Naive thymus-derived CD4-positive, alpha-beta T cell (primary cell): ENCODE data around the gene ACADL. TPM values are rescaled to one million over a fixed set of nuclear protein-coding genes. Genes with fewer than 3 reads are reported as not detected.

ENCODE experiments used
- ATAC-seq: fragments of 150-1000 bp; cut with Tn5 transposase; 2 replicates; pipeline ENCODE4 v1.10.0; 2021; ENCODE audit warnings: mild to moderate bottlenecking, moderate library complexity
- CTCF ChIA-PET: fragments of 350-600 bp; sonication (Branson Sonifier 250); formaldehyde crosslinking; loops from one replicate; lab custom pipeline; 2021; ENCODE audit warnings: antibody characterized with exemption; lab: Charles Lee
- POLR2A ChIA-PET: fragments of 350-600 bp; sonication (Branson Sonifier 250); formaldehyde crosslinking; loops from one replicate; lab custom pipeline; 2021; ENCODE audit warnings: antibody characterized with exemption, inconsistent platforms; lab: Charles Lee
- DNase-seq, 9 donors: peaks; one replicate each; pipeline versions ENCODE4 v3.0.0 to v3.0.0-alpha.2; 2020 to 2022; ENCODE audit warnings: mixed read lengths in 1 of 9
- H3K27ac ChIP-seq: one replicate; pipeline ENCODE4 v1.7.0; 2013; ENCODE audit warnings: mild to moderate bottlenecking, low read depth, low read length, moderate library complexity
- H3K27me3 ChIP-seq, 2 donors: one replicate each; pipeline ENCODE4 v1.7.0; 2013; ENCODE audit warnings: low read length in 2 of 2, mild to moderate bottlenecking in 2 of 2, moderate library complexity in 2 of 2; ENCODE audit not compliant: control insufficient read depth in 2 of 2, insufficient read depth in 2 of 2
- H3K36me3 ChIP-seq, 3 experiments: 1 replicate in 2 of 3; 2 replicates in 1 of 3; pipeline ENCODE4 v1.7.0; 2013; ENCODE audit warnings: low read length in 3 of 3, mild to moderate bottlenecking in 3 of 3, moderate library complexity in 1 of 3; ENCODE audit not compliant: insufficient read depth in 3 of 3, control insufficient read depth in 2 of 3
- H3K4me1 ChIP-seq, 2 donors: one replicate each; pipeline ENCODE4 v1.7.0; 2013; ENCODE audit warnings: low read length in 2 of 2, mild to moderate bottlenecking in 2 of 2, moderate library complexity in 1 of 2; ENCODE audit not compliant: control insufficient read depth in 2 of 2, insufficient read depth in 2 of 2
- H3K4me3 ChIP-seq: 2 replicates; pipeline ENCODE4 v1.7.0; 2013; ENCODE audit warnings: mild to moderate bottlenecking, low read length
- H3K9me3 ChIP-seq, 3 experiments: 1 replicate in 2 of 3; 2 replicates in 1 of 3; pipeline ENCODE4 v1.7.0; 2013; ENCODE audit warnings: low read length in 3 of 3; ENCODE audit not compliant: control insufficient read depth in 2 of 3
- H3K27ac Mint-ChIP-seq, 9 donors: one replicate each; pipeline ENCODE4 v1.8.0; 2020 to 2022; ENCODE audit warnings: mixed read lengths in 9 of 9, mild to moderate bottlenecking in 8 of 9, moderate library complexity in 5 of 9, inconsistent platforms in 2 of 9
- H3K27me3 Mint-ChIP-seq, 5 donors: one replicate each; pipeline ENCODE4 v1.8.0; 2021 to 2022; ENCODE audit warnings: mixed read lengths in 5 of 5, mild to moderate bottlenecking in 1 of 5
- H3K36me3 Mint-ChIP-seq, 5 donors: one replicate each; pipeline ENCODE4 v1.8.0; 2020 to 2022; ENCODE audit warnings: mixed read lengths in 5 of 5, mild to moderate bottlenecking in 3 of 5, inconsistent platforms in 1 of 5
- H3K4me1 Mint-ChIP-seq, 7 donors: one replicate each; pipeline ENCODE4 v1.8.0; 2020 to 2022; ENCODE audit warnings: mixed read lengths in 7 of 7, mild to moderate bottlenecking in 3 of 7, inconsistent platforms in 1 of 7
- H3K4me3 Mint-ChIP-seq, 10 donors: one replicate each; pipeline ENCODE4 v1.8.0; 2020 to 2022; ENCODE audit warnings: mild to moderate bottlenecking in 10 of 10, mixed read lengths in 10 of 10, moderate library complexity in 6 of 10, inconsistent platforms in 2 of 10
- H3K9me3 Mint-ChIP-seq, 11 donors: one replicate each; pipeline ENCODE4 v1.8.0; 2020 to 2022; ENCODE audit warnings: mixed read lengths in 11 of 11, mild to moderate bottlenecking in 4 of 11, inconsistent platforms in 1 of 11, moderate library complexity in 1 of 11
- intact Hi-C, 2 donors: fragments of 100-400 bp; cut with micrococcal nuclease; formaldehyde crosslinking; loops; one replicate each; pipeline ENCODE4 v1.15.1; 2023
- polyA plus RNA-seq, 2 donors: library from polyadenylated mRNA; unstranded; fragments of 300-500 nt; fragmentation: Illumina TruSeq; gene quantifications; one replicate each; pipeline ENCODE4 v1.2.3, GENCODE V29; 2021
- total RNA-seq, 6 experiments: library from RNA in 5 of 6; stranded (reverse) in 5 of 6; gene quantifications; 1 replicate in 5 of 6; 2 replicates in 1 of 6; pipeline ENCODE4 v1.2.3 and lab custom pipeline; 2021 to 2026

The ACADL gene
- total RNA-seq, result not detected
- polyA plus RNA-seq, result not detected
- not detected for total RNA-seq (lab: John Stamatoyannopoulos, UW)

- DNase-seq (peak in 1 of 9 donors; percentile 30), ATAC-seq (peak; percentile 42)
- no peaks in the 10 kb centered on the region for H3K4me1 ChIP-seq
- no peak within 1 kb of the TSS for H3K27ac ChIP-seq
- H3K27me3 ChIP-seq, result peaks cover 0 to 3% of the 10 kb centered on the region in 2 donors
- no peak within 1 kb of the TSS for H3K4me3 ChIP-seq
- H3K4me1 Mint-ChIP-seq, result peaks cover 0 to 10% (median 5%) of the 10 kb centered on the region in 7 donors
- POLR2A ChIA-PET, result no interaction called here
- no peaks in the 10 kb centered on the region for H3K36me3 Mint-ChIP-seq
- CTCF ChIA-PET, result no interaction called here
- peaks cover 49 to 65% (median 64%) of the 10 kb centered on the region in 5 donors for H3K27me3 Mint-ChIP-seq
- intact Hi-C loops, result no loop called here
- peak within 1 kb of the TSS in 6 of 10 donors; percentile 27 to 63 (median 37) for H3K4me3 Mint-ChIP-seq
- H3K9me3 ChIP-seq, result no peaks in the 10 kb centered on the region
- no peaks in the 10 kb centered on the region for H3K9me3 Mint-ChIP-seq
- H3K27ac Mint-ChIP-seq, result no peak within 1 kb of the TSS
- no peaks in the 10 kb centered on the region for H3K36me3 ChIP-seq
Observed at GRCh38 chr2:210224941-210225672, at the start of gene ACADL. TSS of gene ACADL (minus strand) at chr2:210225447. CDS start at chr2:210225263, 184 bp downstream.

DNA sequence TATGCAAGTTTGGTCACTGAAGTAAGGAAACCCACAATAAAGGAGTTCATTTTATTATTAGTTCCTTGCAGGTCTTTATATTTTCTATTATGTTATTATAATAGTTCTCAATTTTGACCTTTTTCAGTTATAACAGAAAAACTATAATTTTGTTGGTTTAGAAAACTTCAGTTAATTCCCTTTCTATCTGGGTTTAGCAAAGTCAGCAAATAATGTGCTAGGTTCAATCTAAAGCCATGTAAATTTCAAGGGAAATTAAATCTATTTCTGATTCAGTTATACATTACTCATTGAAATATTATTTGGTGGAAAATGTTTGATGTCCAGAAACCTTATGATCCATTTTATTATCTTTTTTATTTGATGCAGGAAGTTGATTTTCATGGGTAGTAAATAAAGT lies 46.1 kb upstream of the ACADL start:
- no peak overlapping the region for H3K4me3 Mint-ChIP-seq
- CTCF ChIA-PET, result no interaction called here
- intact Hi-C loops, result no loop called here

GRCh38 chr2:210269148-210269547 lies 43.9 kb upstream of the ACADL start:
- DNase-seq, result no peak
- H3K4me1 Mint-ChIP-seq, result no peaks in the 10 kb centered on the region
- intact Hi-C loops, result no loop called here

More for the DNA sequence above, 46.1 kb upstream of the ACADL start:
- H3K9me3 ChIP-seq, result no peaks in the 10 kb centered on the region
- no peaks in the 10 kb centered on the region for H3K36me3 ChIP-seq
- H3K4me1 ChIP-seq, result no peaks in the 10 kb centered on the region
- H3K27ac Mint-ChIP-seq, result no peak overlapping the region
- H3K36me3 Mint-ChIP-seq, result no peaks in the 10 kb centered on the region
- POLR2A ChIA-PET, result no interaction called here
- H3K27me3 Mint-ChIP-seq, result peaks cover 0 to 8% (median 4%) of the 10 kb centered on the region in 5 donors
- no peaks in the 10 kb centered on the region for H3K27me3 ChIP-seq
- H3K27ac ChIP-seq, result no peak overlapping the region
- no peak overlapping the region for H3K4me3 ChIP-seq
- no peaks in the 10 kb centered on the region for H3K4me1 Mint-ChIP-seq
- DNase-seq (no peak), ATAC-seq (no peak)
- peaks cover 0 to 2% (median 0%) of the 10 kb centered on the region in 11 donors for H3K9me3 Mint-ChIP-seq

GRCh38 chr2:210268281-210268680 lies 43.0 kb upstream of the ACADL start:
- Mint-ChIP-seq H3K36me3 (no peaks in the 10 kb centered on the region), H3K4me3 (no peak overlapping the region), H3K27ac (no peak overlapping the region), H3K9me3 (no peaks in the 10 kb centered on the region), H3K27me3 (peaks cover 0 to 19% (median 7%) of the 10 kb centered on the region in 5 donors), H3K4me1 (no peaks in the 10 kb centered on the region)
- Histone ChIP-seq H3K27me3 (no peaks in the 10 kb centered on the region), H3K36me3 (no peaks in the 10 kb centered on the region), H3K4me3 (no peak overlapping the region), H3K27ac (no peak overlapping the region), H3K9me3 (no peaks in the 10 kb centered on the region), H3K4me1 (no peaks in the 10 kb centered on the region)
- no peak for ATAC-seq
- intact Hi-C loops, result no loop called here
- CTCF ChIA-PET, result no interaction called here
- no peak for DNase-seq
- POLR2A ChIA-PET, result no interaction called here

More at GRCh38 chr2:210269148-210269547, 43.9 kb upstream of the ACADL start:
- ATAC-seq, result no peak
- no peaks in the 10 kb centered on the region for H3K4me1 ChIP-seq
- H3K9me3 ChIP-seq, result no peaks in the 10 kb centered on the region
- no peaks in the 10 kb centered on the region for H3K27me3 ChIP-seq
- H3K9me3 Mint-ChIP-seq, result peaks cover 0 to 2% (median 0%) of the 10 kb centered on the region in 11 donors
- no peaks in the 10 kb centered on the region for H3K36me3 ChIP-seq
- POLR2A ChIA-PET, result no interaction called here
- no peak overlapping the region for H3K4me3 ChIP-seq
- no peak overlapping the region for H3K27ac ChIP-seq
- H3K27me3 Mint-ChIP-seq, result peaks cover 0 to 14% (median 6%) of the 10 kb centered on the region in 5 donors
- H3K36me3 Mint-ChIP-seq, result no peaks in the 10 kb centered on the region
- no peak overlapping the region for H3K4me3 Mint-ChIP-seq
- CTCF ChIA-PET, result no interaction called here
- H3K27ac Mint-ChIP-seq, result no peak overlapping the region

- peaks cover 0 to 19% (median 11%) of the 10 kb centered on the region in 5 donors for H3K27me3 Mint-ChIP-seq
- Histone ChIP-seq H3K9me3 (no peaks in the 10 kb centered on the region), H3K4me1 (no peaks in the 10 kb centered on the region), H3K27me3 (no peaks in the 10 kb centered on the region), H3K27ac (no peak overlapping the region), H3K4me3 (no peak overlapping the region), H3K36me3 (no peaks in the 10 kb centered on the region)
- CTCF ChIA-PET, result no interaction called here
- no peak overlapping the region for H3K27ac Mint-ChIP-seq
- intact Hi-C loops, result no loop called here
- no peak for ATAC-seq
- no peaks in the 10 kb centered on the region for H3K4me1 Mint-ChIP-seq
- POLR2A ChIA-PET, result no interaction called here
- H3K36me3 Mint-ChIP-seq, result no peaks in the 10 kb centered on the region
- H3K4me3 Mint-ChIP-seq, result no peak overlapping the region
- H3K9me3 Mint-ChIP-seq, result no peaks in the 10 kb centered on the region
- no peak for DNase-seq
Observed at GRCh38 chr2:210267698-210268097, 42.5 kb upstream of the ACADL start.

DNA sequence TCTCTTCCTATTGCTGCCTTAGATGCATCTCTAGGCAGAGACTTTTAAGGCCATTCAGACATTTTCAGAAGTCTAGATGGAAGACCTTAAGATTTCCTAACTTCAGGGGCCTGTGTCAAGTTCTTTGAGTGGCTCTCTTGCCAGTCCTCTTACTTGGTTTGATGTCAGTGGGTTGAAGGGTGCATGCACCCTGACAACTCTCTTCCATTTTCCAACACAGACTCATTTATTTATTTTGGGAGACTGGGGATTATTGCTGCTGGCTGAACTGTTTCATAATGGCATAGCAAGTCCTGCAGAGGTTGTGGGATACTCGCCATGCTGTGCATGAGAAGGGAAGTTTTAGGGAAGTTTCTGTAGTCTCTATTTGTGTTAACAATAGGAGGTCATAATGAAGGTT lies 39.0 kb upstream of the ACADL start:
- Histone ChIP-seq H3K9me3 (no peaks in the 10 kb centered on the region), H3K27me3 (no peaks in the 10 kb centered on the region), H3K4me1 (no peaks in the 10 kb centered on the region), H3K36me3 (no peaks in the 10 kb centered on the region), H3K4me3 (no peak overlapping the region), H3K27ac (no peak overlapping the region)
- ATAC-seq (no peak), DNase-seq (no peak)
- no peak overlapping the region for H3K4me3 Mint-ChIP-seq
- no peaks in the 10 kb centered on the region for H3K36me3 Mint-ChIP-seq
- H3K9me3 Mint-ChIP-seq, result no peaks in the 10 kb centered on the region
- H3K4me1 Mint-ChIP-seq, result no peaks in the 10 kb centered on the region
- CTCF ChIA-PET, result no interaction called here
- H3K27me3 Mint-ChIP-seq, result peaks cover 0 to 17% (median 11%) of the 10 kb centered on the region in 5 donors
- intact Hi-C loops, result no loop called here
- no peak overlapping the region for H3K27ac Mint-ChIP-seq
- POLR2A ChIA-PET, result no interaction called here

DNA sequence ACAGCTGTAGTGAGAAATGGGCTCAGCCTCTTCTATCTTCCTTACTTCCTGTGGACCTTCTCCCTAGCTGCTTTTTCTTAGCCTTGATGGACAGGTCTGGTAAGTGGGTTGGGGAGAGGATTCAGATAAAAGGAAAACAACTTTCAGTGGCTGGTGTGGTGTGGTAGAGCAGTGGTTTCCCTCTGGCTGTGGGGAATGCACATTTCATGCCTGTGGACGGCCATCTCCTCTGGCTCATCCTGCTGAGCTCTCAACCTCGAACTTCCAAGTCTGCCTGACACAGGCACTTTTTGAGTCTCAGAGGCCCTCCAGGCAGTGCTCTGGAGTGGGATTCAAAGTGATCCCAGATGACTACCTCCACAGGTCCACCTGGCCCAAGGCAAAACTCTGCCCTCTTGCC lies 38.6 kb upstream of the ACADL start:
- H3K27me3 Mint-ChIP-seq, result peaks cover 0 to 13% (median 11%) of the 10 kb centered on the region in 5 donors
- POLR2A ChIA-PET, result no interaction called here
- ATAC-seq, result no peak
- no peaks in the 10 kb centered on the region for H3K36me3 Mint-ChIP-seq
- no peaks in the 10 kb centered on the region for H3K9me3 Mint-ChIP-seq
- no peaks in the 10 kb centered on the region for H3K4me1 Mint-ChIP-seq
- Histone ChIP-seq H3K27ac (no peak overlapping the region), H3K9me3 (no peaks in the 10 kb centered on the region), H3K27me3 (no peaks in the 10 kb centered on the region), H3K36me3 (no peaks in the 10 kb centered on the region), H3K4me1 (no peaks in the 10 kb centered on the region), H3K4me3 (no peak overlapping the region)
- H3K27ac Mint-ChIP-seq, result no peak overlapping the region
- no peak for DNase-seq
- CTCF ChIA-PET, result no interaction called here
- intact Hi-C loops, result no loop called here
- H3K4me3 Mint-ChIP-seq, result no peak overlapping the region
